Uterus (tissue), 4 donors: Measurements from ENCODE around the gene THAP2. TPM values are rescaled to one million over a fixed set of nuclear protein-coding genes. Genes with fewer than 3 reads are reported as not detected.

ENCODE experiments used
- DNase-seq, 2 donors: peaks; one replicate each; pipeline ENCODE4 v3.0.0-alpha.2; 2019 to 2020
- H3K27ac ChIP-seq, 2 donors: fragments of 200-600 bp; sonication (generic); 1 replicate in 1 of 2; 2 replicates in 1 of 2; pipeline ENCODE4 v1.5.1; 2016 to 2018
- H3K27me3 ChIP-seq, 2 donors: fragments of 200-600 bp; sonication (generic); one replicate each; pipeline ENCODE4 v1.5.1; 2018 to 2019; ENCODE audit warnings: control low read depth in 1 of 2
- H3K36me3 ChIP-seq, 2 donors: fragments of 200-600 bp; sonication (generic); one replicate each; pipeline ENCODE4 v1.5.1; 2019; ENCODE audit warnings: control low read depth in 1 of 2
- H3K4me1 ChIP-seq, 2 donors: fragments of 200-600 bp; sonication (generic); one replicate each; pipeline ENCODE4 v1.5.1; 2018 to 2019; ENCODE audit warnings: control low read depth in 1 of 2
- H3K4me3 ChIP-seq, 2 donors: fragments of 200-600 bp; sonication (generic); 1 replicate in 1 of 2; 2 replicates in 1 of 2; pipeline ENCODE4 v1.5.1; 2018 to 2019; ENCODE audit warnings: mild to moderate bottlenecking in 1 of 2
- H3K9me3 ChIP-seq, 2 donors: fragments of 200-600 bp; sonication (generic); one replicate each; pipeline ENCODE4 v1.5.1; 2019; ENCODE audit warnings: control low read depth in 1 of 2
- CTCF ChIP-seq, 4 experiments: fragments of 200-600 bp in 2 of 4; fragments of 450-650 bp in 2 of 4; sonication (generic) in 2 of 4; IDR thresholded peaks; one replicate each; pipeline ENCODE4 v1.5.1; 2016 to 2019; ENCODE audit warnings: antibody characterized with exemption in 4 of 4, mild to moderate bottlenecking in 2 of 4, moderate library complexity in 1 of 4
- POLR2A ChIP-seq, 2 donors: fragments of 450-650 bp; IDR thresholded peaks; one replicate each; pipeline ENCODE4 v1.6.1; 2016; ENCODE audit warnings: antibody characterized with exemption in 2 of 2, mild to moderate bottlenecking in 1 of 2, moderate library complexity in 1 of 2
- intact Hi-C: fragments of 100-400 bp; cut with DNase I; formaldehyde crosslinking; loops from one replicate; pipeline ENCODE4 v1.15.1; 2023; ENCODE audit warnings: low total_unique reads
- total RNA-seq, 4 donors: library from RNA; depleted of rRNA in 3 of 4; stranded (reverse); fragments of >200 nt in 3 of 4; gene quantifications; one replicate each; pipeline versions ENCODE4 v1.1.0 to v1.2.4, GENCODE V29; 2014 to 2023
- donor health status: DM: yes; HTN: yes; CAD: no.

The THAP2 gene
- total RNA-seq, 4 donors from 2014 or later, result 0.88 to 12.8 (median 5.4) TPM

DNA sequence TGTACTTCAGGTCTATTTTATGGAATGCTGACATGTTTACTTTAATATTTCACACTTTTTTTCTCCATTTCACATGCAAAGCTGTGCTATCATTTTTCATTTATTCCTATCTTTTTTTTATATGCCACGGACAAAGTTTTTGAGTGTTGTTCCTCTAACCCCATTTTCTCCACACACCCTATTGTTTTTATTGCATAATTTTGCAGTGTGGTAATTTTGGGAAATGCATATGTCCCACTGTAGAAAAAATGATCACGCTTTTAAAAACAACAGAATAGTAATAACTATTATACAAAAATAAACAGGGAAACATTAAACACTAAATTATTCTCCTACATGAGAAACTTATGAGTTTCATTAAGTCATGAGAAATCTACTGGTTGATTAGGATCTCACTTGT is 14.7 kb upstream of the THAP2 start:
- H3K36me3 ChIP-seq, result no peaks in the 10 kb centered on the region
- no peak overlapping the region for H3K27ac ChIP-seq
- intact Hi-C loops, result no loop called here
- peaks cover 0 to 3% of the 10 kb centered on the region in 2 donors for H3K4me1 ChIP-seq
- no peaks in the 10 kb centered on the region for H3K9me3 ChIP-seq
- DNase-seq, result no peak
- H3K4me3 ChIP-seq, result no peak overlapping the region
- no peaks in the 10 kb centered on the region for H3K27me3 ChIP-seq
- TF ChIP-seq POLR2A (IDR thresholded peaks at IDR 0.05) (no peak), CTCF (IDR thresholded peaks at IDR 0.05) (no peak)

- H3K9me3 ChIP-seq, result no peaks in the 10 kb centered on the region
- no peak overlapping the region for H3K4me3 ChIP-seq
- no peak for DNase-seq
- H3K27ac ChIP-seq, result no peak overlapping the region
- H3K27me3 ChIP-seq, result no peaks in the 10 kb centered on the region
- no peaks in the 10 kb centered on the region for H3K36me3 ChIP-seq
- peaks cover 0 to 3% of the 10 kb centered on the region in 2 donors for H3K4me1 ChIP-seq
- intact Hi-C loops, result no loop called here
- TF ChIP-seq POLR2A (IDR thresholded peaks at IDR 0.05) (no peak), CTCF (IDR thresholded peaks at IDR 0.05) (no peak)
These were observed 11.4 kb upstream of the THAP2 start for GRCh38 chr12:71652656-71653055.

DNA sequence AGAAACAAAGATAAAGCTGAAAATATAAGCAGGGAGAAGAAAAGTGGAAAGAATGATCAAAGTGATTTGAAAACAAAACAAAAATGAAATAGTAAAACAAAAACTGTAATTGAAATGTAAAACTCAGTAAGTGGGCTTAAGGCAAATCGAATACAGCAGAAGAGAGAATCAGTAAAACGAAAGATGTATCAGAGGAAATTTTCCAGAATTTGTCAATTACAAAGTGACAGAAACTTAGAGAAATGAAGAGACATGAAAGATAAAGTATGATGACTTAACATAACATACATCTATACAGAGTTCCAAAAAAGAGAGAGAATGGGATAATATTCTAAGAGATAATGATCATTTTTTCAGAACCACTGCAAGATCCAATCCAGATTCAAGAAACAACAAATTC is 11.0 kb upstream of the THAP2 start:
- no peak overlapping the region for H3K4me3 ChIP-seq
- H3K9me3 ChIP-seq, result no peaks in the 10 kb centered on the region
- H3K27me3 ChIP-seq, result no peaks in the 10 kb centered on the region
- intact Hi-C loops, result no loop called here
- TF ChIP-seq CTCF (IDR thresholded peaks at IDR 0.05), result no peak
- no peak for TF ChIP-seq POLR2A (IDR thresholded peaks at IDR 0.05)
- H3K27ac ChIP-seq, result no peak overlapping the region
- no peak for DNase-seq
- peaks cover 0 to under 1% of the 10 kb centered on the region in 2 donors for H3K4me1 ChIP-seq
- no peaks in the 10 kb centered on the region for H3K36me3 ChIP-seq

GRCh38 chr12:71654200-71654599 is 9.9 kb upstream of the THAP2 start:
- DNase-seq, result no peak
- H3K27ac ChIP-seq, result no peak overlapping the region
- intact Hi-C loops, result no loop called here
- H3K4me3 ChIP-seq, result no peak overlapping the region
- H3K9me3 ChIP-seq, result no peaks in the 10 kb centered on the region
- H3K36me3 ChIP-seq, result no peaks in the 10 kb centered on the region
- H3K4me1 ChIP-seq, result no peaks in the 10 kb centered on the region
- no peaks in the 10 kb centered on the region for H3K27me3 ChIP-seq
- TF ChIP-seq CTCF (IDR thresholded peaks at IDR 0.05) (no peak), POLR2A (IDR thresholded peaks at IDR 0.05) (no peak)

DNA sequence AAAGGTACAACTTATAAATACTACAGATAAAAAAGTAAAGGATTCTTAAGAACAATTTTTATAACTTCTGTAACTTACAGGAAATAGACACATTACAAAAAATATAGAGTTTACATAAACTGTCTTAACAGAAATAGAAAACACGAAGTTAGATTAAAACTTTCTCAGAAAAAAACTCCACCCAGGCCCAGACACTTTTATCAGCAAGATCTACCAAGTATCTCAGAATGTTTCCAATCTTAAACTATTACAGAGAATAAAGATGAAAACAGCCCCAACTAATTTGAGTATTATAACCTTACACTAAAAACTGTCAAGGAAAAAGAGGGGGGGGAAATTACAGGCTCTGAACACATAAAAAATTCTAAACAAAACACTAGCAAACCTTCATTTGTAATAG is 8.6 kb upstream of the THAP2 start:
- H3K4me3 ChIP-seq, result no peak overlapping the region
- intact Hi-C loops, result no loop called here

More for the DNA sequence above, 8.6 kb upstream of the THAP2 start:
- Histone ChIP-seq H3K27me3 (no peaks in the 10 kb centered on the region), H3K36me3 (no peaks in the 10 kb centered on the region), H3K9me3 (no peaks in the 10 kb centered on the region), H3K27ac (no peak overlapping the region), H3K4me1 (no peaks in the 10 kb centered on the region)
- no peak for DNase-seq
- TF ChIP-seq CTCF (IDR thresholded peaks at IDR 0.05), result no peak
- no peak for TF ChIP-seq POLR2A (IDR thresholded peaks at IDR 0.05)
